NB4 (cell line): ENCODE data around the gene CGNL1.

Source experiments
- CTCF ChIP-seq: IDR thresholded peaks from one replicate; pipeline ENCODE4 v1.5.1; 2012; ENCODE audit warnings: low read depth, low read length
- MYC ChIP-seq: IDR thresholded peaks from 2 replicates; pipeline ENCODE4 v1.6.1; 2011; ENCODE audit warnings: low read depth, low read length
- POLR2A ChIP-seq: IDR thresholded peaks from 2 replicates; pipeline ENCODE4 v1.6.1; 2011; ENCODE audit warnings: mild to moderate bottlenecking; ENCODE audit not compliant: insufficient read length; ENCODE audit errors: extremely low read depth

GRCh38 chr15:57538265-57538529, 161.9 kb downstream of the CGNL1 start:
- TF ChIP-seq MYC (no peak), CTCF (no peak), POLR2A (no peak)
